Limb (tissue), 2 donors: ENCODE results near the gene SUV39H2.
"Not testable (repeated sequence)": the region's sequence is repeated elsewhere in the genome, so short reads cannot be mapped to it uniquely, and the experiment has no call there.

Source experiments
- DNase-seq, 2 donors: peaks; one replicate each; pipeline ENCODE4 v3.0.0-alpha.2; 2016; ENCODE audit errors: extremely low spot score in 2 of 2

SUV39H2 gene, protein sequence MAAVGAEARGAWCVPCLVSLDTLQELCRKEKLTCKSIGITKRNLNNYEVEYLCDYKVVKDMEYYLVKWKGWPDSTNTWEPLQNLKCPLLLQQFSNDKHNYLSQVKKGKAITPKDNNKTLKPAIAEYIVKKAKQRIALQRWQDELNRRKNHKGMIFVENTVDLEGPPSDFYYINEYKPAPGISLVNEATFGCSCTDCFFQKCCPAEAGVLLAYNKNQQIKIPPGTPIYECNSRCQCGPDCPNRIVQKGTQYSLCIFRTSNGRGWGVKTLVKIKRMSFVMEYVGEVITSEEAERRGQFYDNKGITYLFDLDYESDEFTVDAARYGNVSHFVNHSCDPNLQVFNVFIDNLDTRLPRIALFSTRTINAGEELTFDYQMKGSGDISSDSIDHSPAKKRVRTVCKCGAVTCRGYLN

DNA sequence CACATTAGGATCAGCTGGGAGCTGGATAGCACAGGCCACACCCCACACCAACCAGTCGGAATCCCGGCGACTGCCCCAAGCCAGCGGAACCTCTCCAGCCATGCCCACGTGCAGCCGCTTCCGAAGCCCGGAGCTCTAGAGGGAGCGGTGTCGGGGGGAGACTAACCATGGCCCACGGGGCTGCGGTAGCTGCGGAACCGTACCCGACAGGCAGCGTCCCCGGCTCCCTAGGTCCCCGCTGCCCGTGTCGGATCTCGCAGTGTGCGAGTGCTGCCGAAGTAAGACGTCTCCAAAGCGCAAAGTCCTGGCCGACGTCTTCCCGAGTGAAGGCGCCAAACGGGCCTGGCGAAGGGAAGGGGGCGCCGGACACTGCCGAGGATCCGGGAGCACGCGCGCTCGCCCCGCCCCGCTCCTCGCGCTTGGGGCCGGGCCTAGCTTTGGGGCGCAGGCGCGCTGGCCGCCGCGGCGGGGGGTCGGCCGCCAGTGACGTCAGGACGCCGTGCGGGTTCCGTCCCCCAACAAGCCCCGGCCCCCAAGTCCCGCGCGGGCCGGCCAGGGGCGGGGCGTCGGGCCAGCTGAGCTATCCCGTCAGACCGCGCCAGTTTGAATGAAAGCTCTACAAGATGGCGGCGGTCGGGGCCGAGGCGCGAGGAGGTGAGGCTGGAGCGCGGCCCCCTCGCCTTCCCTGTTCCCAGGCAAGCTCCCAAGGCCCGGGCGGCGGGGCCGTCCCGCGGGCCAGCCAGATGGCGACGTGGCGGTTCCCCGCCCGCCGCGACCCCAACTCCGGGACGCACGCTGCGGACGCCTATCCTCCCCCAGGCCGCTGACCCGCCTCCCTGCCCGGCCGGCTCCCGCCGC is at the start of gene SUV39H2:
Gene SUV39H2 (plus strand): TSS at position 601 of the 858 bp plus-strand sequence. CDS start 23 bp downstream, at position 624.
- peak; percentile 95 to 99 for DNase-seq

DNA sequence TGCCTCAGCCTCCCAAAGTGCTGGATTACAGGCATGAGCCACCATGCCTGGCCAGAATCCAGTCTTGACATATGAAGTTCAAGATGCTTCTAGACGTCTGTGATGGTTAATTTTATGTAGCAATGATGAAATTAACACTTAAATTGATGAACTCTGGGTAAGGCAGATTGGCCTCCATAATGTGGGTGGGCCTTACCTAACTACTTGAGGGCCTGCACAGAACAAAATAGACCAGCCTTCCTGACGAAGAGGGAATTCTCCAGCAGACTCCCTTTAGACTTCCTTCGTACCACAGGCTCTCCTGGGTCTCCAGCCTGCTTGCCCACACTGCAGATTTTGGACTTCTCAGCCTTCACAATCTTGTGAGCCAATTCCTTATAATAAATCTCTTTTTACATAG is 45.6 kb upstream of the SUV39H2 start:
- no peak for DNase-seq

DNA sequence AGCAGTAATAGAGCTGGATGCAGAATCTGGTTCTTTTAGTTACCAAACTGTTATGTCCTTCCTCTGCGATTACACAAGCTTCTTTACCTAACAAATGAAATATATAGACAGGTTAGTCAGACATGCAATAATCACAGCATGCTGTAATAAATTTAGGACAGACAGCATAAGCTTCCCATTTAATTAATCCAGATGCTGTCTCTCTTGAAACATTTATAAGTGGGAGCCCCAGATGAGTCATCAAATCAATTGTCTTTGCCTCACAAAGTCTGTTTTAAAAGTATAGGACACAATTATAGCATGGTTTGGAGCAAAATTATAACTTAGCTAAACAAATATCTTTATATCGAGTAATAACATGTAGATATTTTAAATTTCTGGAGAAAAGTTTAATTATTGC is 42.5 kb upstream of the SUV39H2 start:
- no peak for DNase-seq

DNA sequence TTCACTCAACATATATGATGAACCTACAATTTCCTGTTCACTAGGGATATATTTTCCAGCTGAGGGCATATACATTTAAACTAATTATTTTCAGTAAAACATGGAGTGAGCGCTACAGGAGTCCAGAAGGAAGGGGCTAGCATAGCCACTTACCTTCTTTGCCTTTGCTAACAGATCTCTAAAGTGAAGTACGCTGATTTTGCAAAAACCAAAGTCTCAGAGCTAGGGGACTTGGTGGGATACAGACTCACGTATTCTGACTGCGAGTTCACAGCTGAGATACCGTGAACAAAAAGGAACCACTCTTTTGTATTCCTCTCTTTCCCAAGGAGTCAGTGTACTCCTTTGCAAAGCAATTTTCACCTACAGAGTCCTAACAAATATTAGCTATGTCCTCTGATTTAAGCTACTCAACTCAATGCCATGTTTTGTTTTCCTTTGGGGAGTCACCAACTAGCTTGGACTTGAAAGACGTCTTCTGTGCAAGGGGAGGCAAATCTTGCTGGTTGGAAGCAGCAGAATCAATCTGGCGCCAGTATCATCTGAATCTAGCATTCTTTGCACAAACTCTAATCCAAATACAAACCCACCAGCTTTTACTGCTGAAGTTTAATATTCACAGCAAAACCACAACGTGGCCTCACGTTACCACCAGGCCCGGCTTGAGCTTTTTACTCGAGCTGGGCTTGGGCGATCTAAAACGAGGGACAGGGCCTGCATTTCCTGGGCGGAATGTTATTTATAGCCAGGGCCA is 41.5 kb upstream of the SUV39H2 start:
- peak in 1 of 2 donors; percentile 14 for DNase-seq

DNA sequence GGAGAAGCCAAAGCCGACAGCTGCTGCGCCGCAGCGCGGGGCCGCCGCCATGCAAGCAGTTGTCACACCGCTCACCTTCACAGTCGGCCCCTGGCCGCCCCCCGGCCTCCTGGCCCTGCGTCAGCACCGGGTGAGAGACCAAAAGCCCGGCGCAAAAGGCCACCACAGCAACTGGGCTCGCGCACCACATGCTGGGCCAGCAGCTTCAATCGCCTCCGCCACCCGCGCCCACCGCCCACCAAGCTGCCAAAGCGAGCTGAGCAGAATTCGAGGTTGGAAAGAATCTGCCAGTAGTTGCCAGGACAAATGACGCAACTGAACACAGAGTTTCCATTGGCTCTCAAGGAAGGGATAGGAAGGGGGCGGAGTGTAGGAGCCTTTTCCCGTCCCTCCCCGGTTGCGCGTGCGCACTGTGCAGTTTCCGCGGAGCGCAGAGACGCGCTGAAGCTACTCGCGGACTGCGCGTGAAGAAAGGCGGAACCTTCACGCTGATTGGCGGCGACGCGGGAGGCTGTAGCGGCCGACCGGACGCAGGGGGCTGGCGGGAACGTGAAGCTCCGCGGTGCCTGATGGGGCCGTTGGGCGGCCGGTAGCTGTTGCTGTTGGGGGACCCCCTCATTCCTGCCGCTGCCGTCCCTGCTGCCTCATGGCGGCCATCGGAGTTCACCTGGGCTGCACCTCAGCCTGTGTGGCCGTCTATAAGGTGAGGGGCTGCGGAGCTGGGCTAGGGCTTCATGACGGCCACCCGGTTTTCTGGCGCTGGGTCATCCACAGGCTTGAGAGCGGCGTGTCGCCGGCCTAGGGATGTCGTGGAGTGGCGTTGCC is 40.7 kb upstream of the SUV39H2 start, which contains the start of the genes CDNF, HSPA14 and MSANTD7:
Gene CDNF (minus strand): TSS at position 281 of the 825 bp plus-strand sequence. CDS start 91 bp downstream, at position 190.
Gene HSPA14 (plus strand): TSS at position 550 of the 825 bp plus-strand sequence. CDS start 97 bp downstream, at position 647.
Gene MSANTD7 (plus strand): TSS at position 550 of the 825 bp plus-strand sequence. CDS start 3,979 bp downstream, outside the sequence.
- peak; percentile 99 to 100 for DNase-seq

DNA sequence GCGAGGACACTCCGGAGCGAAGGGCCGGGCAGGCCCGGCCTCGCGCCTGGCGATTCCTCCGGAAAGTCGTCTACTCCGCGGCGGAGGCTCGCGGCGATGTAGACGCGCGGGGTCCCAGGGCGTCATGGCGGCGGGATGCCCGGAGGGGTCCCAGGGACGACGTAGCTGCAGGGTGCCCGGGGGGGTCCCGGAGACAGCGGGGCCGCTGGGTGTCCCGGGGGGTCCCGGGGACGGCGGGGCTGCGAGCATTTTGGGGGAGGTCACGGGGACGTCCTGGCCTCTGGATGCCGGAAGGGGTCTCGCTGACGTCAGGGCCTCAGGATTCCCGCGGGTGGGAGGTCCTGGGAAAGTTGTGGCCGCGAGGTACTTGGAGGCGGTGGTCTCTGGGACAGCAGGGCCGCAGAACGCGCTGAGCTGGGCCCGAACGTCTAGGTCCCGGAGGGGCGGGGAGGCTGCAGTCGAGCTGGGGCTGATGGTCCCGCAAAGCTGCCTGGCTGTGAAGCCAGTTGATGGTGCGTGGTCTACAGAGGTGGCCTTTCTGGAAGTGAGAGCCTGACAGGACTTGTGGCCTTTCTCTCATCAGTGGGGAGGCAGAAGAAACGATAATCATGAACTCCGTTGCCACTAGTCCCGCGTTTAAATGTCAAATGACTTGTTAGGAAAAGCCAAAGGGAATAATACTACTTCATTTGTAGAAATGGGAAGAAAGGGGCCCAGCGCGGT is 39.9 kb upstream of the SUV39H2 start:
- DNase-seq: peak; percentile 25 to 82

DNA sequence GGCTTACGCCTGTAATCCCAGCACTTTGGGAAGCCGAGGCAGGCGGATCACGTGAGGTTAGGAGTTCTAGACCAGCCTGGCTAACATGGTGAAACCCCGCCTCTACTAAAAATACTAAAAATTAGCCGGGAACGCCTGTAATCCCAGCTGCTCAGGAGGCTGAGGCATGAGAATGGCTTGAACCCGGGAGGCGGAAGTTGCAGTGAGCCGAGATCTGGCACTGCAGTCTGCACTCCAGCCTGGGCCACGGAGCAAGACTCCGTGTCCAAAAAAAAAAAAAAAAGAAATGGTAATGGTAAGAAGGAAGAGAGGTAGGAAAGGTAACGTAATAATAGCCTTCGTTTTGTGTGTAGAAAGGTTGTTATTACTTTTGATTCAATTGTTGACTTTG is 39.4 kb upstream of the SUV39H2 start:
- DNase-seq: no peak

DNA sequence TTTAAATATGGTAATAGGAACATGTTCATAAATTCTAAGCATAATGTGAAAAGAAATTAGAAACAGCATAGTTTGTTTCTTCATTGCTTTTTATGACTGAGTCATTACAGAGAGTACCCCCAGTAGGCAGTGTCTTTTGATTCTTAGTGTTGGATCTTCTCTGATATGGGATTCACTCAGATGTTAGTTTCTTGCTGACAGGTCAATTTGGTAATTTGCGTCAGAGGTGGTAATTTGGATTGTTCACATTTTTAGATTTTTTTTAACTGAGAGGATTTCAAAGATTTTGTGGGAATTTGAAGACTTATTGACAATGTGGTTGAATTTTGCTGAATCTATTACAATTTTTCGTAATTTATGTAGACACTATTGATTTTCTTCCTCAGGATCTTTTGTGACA is 38.5 kb upstream of the SUV39H2 start:
- DNase-seq: no peak

DNA sequence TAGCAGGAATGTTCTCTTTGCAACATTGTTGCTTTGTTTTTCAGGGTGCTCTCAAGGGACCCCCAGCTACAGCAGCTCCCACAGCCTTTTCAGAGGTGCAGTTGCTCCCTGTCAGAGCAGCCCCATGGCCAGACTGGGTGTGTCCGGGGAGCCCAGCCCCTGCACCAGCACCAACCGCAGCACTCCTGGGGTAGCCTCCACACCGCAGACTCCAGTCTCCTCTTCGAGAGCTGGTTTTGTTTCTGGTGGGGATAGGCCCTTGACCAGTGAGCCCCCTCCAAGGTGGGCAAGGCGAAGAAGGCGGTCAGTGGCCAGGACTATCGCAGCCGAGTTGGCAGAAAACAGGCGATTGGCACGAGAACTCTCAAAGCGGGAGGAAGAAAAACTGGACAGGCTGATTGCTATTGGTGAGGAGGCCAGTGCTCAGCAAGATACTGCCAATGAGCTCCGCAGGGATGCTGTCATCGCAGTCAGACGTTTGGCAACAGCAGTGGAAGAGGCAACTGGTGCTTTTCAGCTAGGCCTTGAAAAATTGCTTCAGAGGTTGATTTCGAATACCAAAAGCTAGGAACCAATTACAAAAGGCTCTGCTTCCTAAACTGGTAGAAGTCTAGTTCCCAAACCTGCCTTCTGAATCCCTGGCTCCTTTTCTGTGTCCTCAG is 35.2 kb upstream of the SUV39H2 start:
- no peak for DNase-seq

DNA sequence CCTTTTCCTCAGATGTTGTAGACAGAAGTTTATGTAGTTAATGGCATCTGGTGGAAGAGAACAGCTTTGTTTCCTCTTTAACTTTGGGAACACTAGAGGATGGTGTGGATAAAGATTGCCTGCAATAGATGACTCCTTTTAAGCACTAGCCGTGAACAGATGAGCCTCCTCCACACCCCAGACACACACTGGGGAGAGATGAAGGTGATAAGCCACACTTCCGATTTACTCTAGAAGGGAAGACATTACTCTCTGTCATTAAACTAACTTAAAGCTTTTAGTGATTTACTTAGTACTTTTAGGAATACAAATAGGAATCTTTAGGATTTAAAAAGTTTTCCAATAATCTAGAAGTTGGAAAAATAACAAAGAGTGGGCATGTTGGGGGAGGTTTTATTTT is 33.7 kb upstream of the SUV39H2 start:
- no peak for DNase-seq

DNA sequence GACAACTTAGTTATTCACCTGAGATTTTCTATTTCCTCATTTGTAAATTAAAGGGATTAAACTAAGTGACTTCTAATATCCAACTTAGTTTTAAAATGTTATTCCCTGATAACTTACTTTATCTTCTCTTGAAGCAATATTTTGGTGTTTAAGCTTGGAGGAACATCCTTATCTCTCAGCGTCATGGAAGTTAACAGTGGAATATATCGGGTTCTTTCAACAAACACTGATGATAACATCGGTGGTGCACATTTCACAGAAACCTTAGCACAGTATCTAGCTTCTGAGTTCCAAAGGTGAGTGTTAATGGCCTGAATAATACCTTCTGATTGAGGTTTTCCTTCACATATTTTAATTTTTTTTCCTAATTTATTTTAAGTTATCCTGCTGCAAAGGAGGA is 26.4 kb upstream of the SUV39H2 start:
- no peak for DNase-seq

DNA sequence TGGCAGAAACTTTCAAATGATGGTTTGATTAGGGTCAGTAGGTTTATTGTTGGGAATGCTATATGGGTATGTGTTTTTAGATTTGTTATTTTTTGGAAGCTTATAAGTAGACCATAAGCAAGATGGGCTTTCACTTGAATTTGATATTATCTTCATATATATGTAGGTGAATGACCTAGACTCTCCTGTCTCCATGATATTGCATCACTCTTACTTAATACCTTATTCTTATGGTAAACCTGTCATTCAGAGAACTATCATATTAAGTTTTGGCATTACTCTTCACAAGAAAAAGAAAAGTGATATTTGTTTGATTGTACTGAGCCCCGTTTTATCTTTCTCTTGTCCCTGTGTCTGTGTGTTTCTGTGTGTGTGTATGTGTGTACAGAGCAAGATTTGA is 23.2 kb upstream of the SUV39H2 start:
- DNase-seq: no peak

DNA sequence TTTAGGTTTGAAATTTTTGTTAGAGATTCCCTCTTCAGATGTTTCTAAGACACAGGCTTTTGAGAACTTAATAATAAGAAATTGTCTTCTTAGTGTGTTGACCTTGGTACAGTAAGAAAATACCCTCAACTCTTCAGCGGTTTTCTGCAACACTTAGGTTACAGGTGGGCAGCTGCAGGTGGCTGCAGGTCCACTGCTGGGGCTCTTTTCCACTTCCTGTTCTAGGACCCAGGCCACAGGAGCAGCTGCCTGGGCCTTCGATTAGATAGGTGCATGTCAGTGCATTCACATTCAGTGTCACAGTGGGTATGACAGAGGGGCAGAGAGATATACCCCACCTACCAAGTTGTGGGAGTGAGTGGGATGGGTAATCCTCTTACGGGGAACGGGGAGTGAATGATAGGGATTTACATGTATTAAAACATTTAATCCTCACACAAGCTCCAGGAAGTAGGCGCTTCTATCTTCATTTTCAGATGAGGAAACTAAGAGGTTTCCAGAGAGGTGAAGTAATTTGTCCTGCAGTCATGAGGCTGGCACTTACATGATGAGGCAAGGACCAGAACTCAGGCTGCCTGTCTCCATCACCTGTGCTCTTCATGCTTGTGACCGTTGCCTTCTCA is 20.2 kb upstream of the SUV39H2 start:
- no peak for DNase-seq

DNA sequence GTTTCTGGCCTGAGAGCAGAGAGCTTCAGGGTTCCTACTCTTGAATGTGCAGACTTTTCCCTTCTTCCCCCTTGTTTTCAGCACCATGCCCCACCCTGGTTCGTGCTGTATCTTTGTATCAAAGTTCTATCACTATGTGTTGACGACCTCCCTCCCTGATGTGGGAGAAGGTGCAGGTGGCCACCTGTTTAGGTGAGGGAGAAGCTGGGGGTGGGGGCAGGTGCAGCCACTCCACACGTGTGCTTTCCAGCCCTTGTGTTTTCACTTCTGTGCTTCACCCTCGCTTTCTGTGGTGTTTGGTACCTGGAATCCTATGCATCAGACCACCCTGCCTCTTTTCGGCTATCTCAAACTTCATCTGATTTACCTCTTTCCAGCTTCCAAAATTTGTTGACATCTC is 19.6 kb upstream of the SUV39H2 start:
- DNase-seq: no peak

DNA sequence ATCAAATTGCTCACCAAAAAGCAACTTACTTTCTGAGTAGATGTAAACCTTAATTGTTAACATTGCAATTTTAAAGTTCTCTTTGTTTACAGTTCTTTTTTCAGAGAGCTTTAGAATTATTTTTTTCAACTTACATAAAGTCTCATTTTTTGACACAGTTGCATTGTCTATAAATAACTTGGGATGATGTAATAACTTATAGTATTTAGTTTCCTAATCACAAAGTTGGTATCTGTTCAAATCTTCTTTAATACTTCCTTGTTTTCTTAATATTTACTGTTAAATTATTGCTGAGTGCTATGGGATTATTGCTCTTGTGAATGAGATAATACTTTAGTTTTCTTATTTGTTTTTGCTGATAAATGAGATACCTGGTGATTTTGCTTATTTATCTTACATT is 18.9 kb upstream of the SUV39H2 start:
- no peak for DNase-seq

DNA sequence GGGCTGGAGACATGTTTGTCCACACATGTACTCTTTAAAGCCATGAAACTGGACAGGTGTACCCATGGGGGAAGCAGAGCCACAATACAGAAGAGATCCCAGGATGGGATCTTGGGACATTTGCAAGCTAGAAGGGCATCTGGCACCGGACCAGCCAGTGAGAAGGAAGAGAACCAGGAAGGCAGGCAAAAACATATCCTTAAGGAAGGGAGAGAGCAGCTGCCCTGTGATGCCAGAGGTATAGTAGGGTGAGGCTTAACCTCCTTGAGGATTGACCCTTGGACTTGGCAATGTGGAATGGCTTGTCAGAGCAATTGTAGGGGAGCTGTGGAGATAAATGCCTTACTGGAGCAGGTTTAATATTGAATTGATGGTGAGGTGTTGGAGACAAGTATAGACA is 17.9 kb upstream of the SUV39H2 start:
- no peak for DNase-seq

DNA sequence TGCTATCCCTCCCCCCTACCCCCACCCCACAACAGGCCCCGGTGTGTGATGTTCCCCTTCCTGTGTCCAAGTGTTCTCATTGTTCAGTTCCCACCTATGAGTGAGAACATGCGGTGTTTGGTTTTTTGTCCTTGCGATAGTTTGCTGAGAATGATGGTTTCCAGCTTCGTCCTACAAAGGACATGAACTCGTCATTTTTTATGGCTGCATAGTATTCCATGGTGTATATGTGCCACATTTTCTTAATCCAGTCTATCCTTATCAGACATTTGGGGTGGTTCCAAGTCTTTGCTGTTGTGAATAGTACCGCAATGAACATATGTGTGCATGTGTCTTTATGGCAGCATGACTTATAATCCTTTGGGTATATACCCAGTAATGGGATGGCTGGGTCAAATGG is 14.2 kb upstream of the SUV39H2 start:
- DNase-seq: not testable (repeated sequence)

DNA sequence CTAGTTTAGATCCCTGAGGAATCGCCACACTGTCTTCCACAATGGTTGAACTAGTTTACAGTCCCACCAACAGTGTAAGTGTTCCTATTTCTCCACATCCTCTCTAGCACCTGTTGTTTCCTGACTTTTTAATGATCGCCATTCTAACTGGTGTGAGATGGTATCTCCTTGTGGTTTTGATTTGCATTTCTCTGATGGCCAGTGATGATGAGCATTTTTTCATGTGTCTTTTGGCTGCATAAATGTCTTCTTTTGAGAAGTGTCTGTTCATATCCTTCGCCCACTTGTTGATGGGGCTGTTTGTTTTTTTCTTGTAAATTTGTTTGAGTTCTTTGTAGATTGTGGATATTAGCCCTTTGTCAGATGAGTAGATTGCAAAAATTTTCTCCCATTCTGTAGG is 13.8 kb upstream of the SUV39H2 start:
- DNase-seq: not testable (repeated sequence)
